Heart left ventricle (tissue), 16 donors: ENCODE data around the gene KCNMA1. TPM values are rescaled to one million over a fixed set of nuclear protein-coding genes. Genes with fewer than 3 reads are reported as not detected.
A peak's percentile ranks its signal among the peaks of the same experiment; 100 is the strongest.

Experiments used
- ATAC-seq, 4 donors: fragments of 200-7000 bp; cut with Tn5 transposase; one replicate each; pipeline ENCODE4 v1.9.1; 2020 to 2022; ENCODE audit warnings: moderate library complexity in 4 of 4, mild to moderate bottlenecking in 3 of 4, moderate number of reproducible peaks in 1 of 4
- DNase-seq, 5 donors: peaks; one replicate each; pipeline ENCODE4 v3.0.0-alpha.2; 2020
- H3K27ac ChIP-seq, 12 donors: fragments of 200-600 bp; sonication (generic) in 4 of 12; one replicate each; pipeline versions ENCODE4 v1.5.0 to v1.8.0; 2016 to 2022; ENCODE audit warnings: mild to moderate bottlenecking in 2 of 12
- H3K27me3 ChIP-seq, 9 donors: fragments of 200-600 bp; sonication (generic) in 2 of 9; one replicate each; pipeline versions ENCODE4 v1.5.1 to v1.8.0; 2016 to 2022; ENCODE audit warnings: mild to moderate bottlenecking in 3 of 9
- H3K36me3 ChIP-seq, 9 donors: fragments of 200-600 bp; sonication (generic) in 2 of 9; one replicate each; pipeline versions ENCODE4 v1.5.0 to v1.8.0; 2018 to 2022; ENCODE audit warnings: mild to moderate bottlenecking in 2 of 9
- H3K4me1 ChIP-seq, 12 donors: fragments of 200-600 bp; sonication (generic) in 4 of 12; one replicate each; pipeline versions ENCODE4 v1.5.0 to v1.8.0; 2016 to 2022; ENCODE audit warnings: mild to moderate bottlenecking in 3 of 12
- H3K4me3 ChIP-seq, 12 donors: fragments of 200-600 bp; sonication (generic) in 4 of 12; one replicate each; pipeline versions ENCODE4 v1.5.0 to v1.8.0; 2017 to 2022; ENCODE audit warnings: mild to moderate bottlenecking in 9 of 12, moderate library complexity in 4 of 12
- H3K9me3 ChIP-seq, 12 donors: fragments of 200-600 bp; sonication (generic) in 4 of 12; one replicate each; pipeline versions ENCODE4 v1.5.0 to v1.8.0; 2016 to 2022; ENCODE audit warnings: mild to moderate bottlenecking in 1 of 12
- POLR2A ChIP-seq, 2 donors: fragments of 450-650 bp; IDR thresholded peaks; one replicate each; pipeline ENCODE4 v1.6.1; 2017; ENCODE audit warnings: antibody characterized with exemption in 2 of 2, mild to moderate bottlenecking in 2 of 2, moderate library complexity in 2 of 2
- WGBS, 4 donors: extraction: QIAGEN DNeasy Blood & Tissue Kit in 2 of 4; methylation state at CpG; one replicate each; pipeline versions ENCODE4 v1.1.5 to v1.1.7; 2013 to 2018; 5-methylcytosine and 5-hydroxymethylcytosine counted together
- intact Hi-C, 10 donors: fragments of 100-400 bp; cut with DNase I; formaldehyde crosslinking; loops; one replicate each; pipeline versions ENCODE4 v1.11.1 to v1.14.2; 2022
- polyA plus RNA-seq, 2 donors: library from polyadenylated mRNA; stranded (reverse); fragments of 200-250 nt; gene quantifications; one replicate each; pipeline ENCODE4 v1.2.3, GENCODE V29; 2013
- total RNA-seq, 9 donors: library from RNA; depleted of rRNA in 2 of 9; stranded (reverse); fragments of >200 nt in 2 of 9; fragmentation: NEBNext Ultra II Directional in 3 of 9; extraction: Animal tissue kit (Norgen Biotek cat#: 25700) in 3 of 9; gene quantifications; one replicate each; pipeline versions ENCODE4 v1.1.0 to v1.2.4, GENCODE V29; 2016 to 2023
- TF ChIP-seq, protein P1 (sequence below), 12 donors: fragments of 200-600 bp; sonication (generic) in 4 of 12; IDR thresholded peaks; one replicate each; pipeline versions ENCODE4 v1.5.0 to v1.8.0; 2018 to 2022; ENCODE audit warnings: antibody characterized with exemption in 12 of 12, mild to moderate bottlenecking in 5 of 12
- donor health status: ischemic (EF 13 %, LVEDD 7.1; RV severe dilation, severe dysfunction).
- donor health status: healthy with polysubstance abuse.
- donor health status: DM: no; HTN: yes; CAD: no.
- donor health status: DM: no; HTN: no; CAD: no.
- donor health status: ischemic (EF 25% LVEDD 6.9; RV normal size, moderate dysfunction).
- donor health status: ischemic (EF 25% LVEDD 5.7; RV mildly dilated, moderate dysfunction).
- donor health status: healthy.
- donor health status: DM: yes; HTN: yes; CAD: no.
- donor health status: ischemic (EF 35%, LVEDD 5.7; RV mildly dilated, moderate dysfunction).
- donor health status: nonischemic (EF 11% LVEDD 7.7; RV severe dilation, severe dysfunction).
- donor health status: DM: yes; HTN: yes; CAD: no.
- donor health status: PGD.
- donor health status: ischemic (EF 29% LVEDD 5.4; RV normal size, mild dysfunction).
- donor health status: nonischemic (EF 23%, LVEDD 6.1; RV moderate dilation, normal function).

Gene KCNMA1
- total and polyA plus RNA-seq, 11 donors = 0.39 to 8.7 (median 1.7) TPM

DNA sequence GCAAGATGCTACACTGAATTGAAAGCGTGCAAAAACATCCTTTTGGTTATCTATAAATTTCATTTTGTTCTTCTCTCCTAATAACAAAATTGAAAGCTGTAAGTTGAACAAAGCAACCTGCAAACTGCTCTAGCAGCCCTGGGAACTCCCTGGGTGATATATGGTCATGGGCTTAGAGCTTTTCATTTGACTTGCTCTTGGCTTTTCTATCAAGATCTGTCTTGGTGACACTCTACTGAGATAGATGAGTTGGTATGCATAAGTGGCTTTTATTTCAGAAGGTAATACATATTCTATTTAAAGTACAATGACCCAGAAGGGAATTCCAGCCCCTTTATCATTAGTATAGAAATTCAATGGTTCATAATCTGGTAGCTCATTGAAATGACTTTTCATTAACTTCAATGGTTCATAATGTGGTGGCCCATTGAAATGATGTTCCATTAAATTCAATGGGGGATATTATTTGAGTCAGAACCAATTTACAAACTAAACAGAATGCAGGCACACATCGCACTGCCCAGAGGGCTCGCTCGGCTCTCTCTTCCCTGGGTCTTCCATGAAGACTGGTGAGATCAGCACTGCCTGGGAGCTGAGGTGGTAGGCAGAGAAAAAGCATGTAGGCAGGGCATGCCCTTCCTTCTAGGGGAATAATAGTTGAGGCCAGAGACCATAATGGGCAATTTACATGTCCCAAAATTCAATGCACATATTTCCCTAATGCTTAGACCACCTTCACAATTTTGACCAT lies 10.1 kb upstream of the KCNMA1 start:
- TF ChIP-seq, protein P1, sequence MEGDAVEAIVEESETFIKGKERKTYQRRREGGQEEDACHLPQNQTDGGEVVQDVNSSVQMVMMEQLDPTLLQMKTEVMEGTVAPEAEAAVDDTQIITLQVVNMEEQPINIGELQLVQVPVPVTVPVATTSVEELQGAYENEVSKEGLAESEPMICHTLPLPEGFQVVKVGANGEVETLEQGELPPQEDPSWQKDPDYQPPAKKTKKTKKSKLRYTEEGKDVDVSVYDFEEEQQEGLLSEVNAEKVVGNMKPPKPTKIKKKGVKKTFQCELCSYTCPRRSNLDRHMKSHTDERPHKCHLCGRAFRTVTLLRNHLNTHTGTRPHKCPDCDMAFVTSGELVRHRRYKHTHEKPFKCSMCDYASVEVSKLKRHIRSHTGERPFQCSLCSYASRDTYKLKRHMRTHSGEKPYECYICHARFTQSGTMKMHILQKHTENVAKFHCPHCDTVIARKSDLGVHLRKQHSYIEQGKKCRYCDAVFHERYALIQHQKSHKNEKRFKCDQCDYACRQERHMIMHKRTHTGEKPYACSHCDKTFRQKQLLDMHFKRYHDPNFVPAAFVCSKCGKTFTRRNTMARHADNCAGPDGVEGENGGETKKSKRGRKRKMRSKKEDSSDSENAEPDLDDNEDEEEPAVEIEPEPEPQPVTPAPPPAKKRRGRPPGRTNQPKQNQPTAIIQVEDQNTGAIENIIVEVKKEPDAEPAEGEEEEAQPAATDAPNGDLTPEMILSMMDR (IDR thresholded peaks at IDR 0.05) = no peak
- no peak for TF ChIP-seq POLR2A (IDR thresholded peaks at IDR 0.05)
- Histone ChIP-seq H3K4me1 (no peaks in the 10 kb centered on the region), H3K4me3 (no peak overlapping the region), H3K27ac (no peak overlapping the region), H3K27me3 (peaks cover 0 to 29% (median 6%) of the 10 kb centered on the region in 9 donors), H3K9me3 (peaks cover 0 to 2% (median 0%) of the 10 kb centered on the region in 12 donors), H3K36me3 (no peaks in the 10 kb centered on the region)
- WGBS, 4 donors = 90 to 94% (median 92%) methylated on average over 4 of the region's 4 CpGs
- ATAC-seq = no peak
- DNase-seq = no peak
- intact Hi-C loops = loop anchor here in 1 of 10 donors (10.0 kb wide), 1 partner anchor 153 kb away; no protein-coding TSS in a partner anchor

DNA sequence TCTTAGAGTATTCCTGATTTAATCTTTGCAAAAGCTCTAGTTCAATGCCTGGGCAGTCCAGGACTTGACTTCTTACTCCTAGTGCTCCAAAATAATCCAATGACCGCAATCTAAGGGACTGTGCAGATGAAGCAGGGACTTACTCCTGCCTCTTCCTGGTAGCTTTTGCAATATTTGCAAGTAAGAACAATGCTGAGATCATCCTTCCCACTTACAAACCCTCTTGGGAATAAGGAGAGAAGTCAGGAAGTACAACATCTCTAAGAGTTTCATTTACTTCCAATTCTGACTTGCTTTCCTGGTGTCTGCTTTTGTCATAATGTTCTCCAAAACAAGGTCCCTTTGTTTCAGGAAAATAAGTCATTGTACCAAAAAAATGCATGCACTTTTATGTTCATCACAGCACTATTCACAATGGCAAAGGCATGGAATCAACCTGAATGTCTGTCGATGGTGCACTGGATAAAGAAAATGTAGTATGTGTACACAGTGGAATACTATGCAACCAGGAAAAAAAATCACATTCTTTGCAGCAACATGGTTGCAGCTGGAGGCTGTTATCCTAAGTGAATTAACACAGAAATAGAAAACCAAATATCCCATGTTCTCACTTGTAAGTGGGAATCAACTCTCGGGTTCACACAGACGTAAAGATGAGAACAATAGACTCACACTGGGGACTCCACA lies 7.1 kb upstream of the KCNMA1 start:
- WGBS, 4 donors = 88 to 94% (median 91%) methylated on average over 4 of the region's 4 CpGs
- Histone ChIP-seq H3K4me1 (peaks cover 0 to 3% (median 0%) of the 10 kb centered on the region in 12 donors), H3K9me3 (no peaks in the 10 kb centered on the region), H3K27ac (no peak overlapping the region), H3K36me3 (no peaks in the 10 kb centered on the region), H3K27me3 (peaks cover 4 to 43% (median 17%) of the 10 kb centered on the region in 9 donors), H3K4me3 (no peak overlapping the region)
- TF ChIP-seq, protein P1 (IDR thresholded peaks at IDR 0.05) = no peak
- TF ChIP-seq POLR2A (IDR thresholded peaks at IDR 0.05) = no peak
- DNase-seq = no peak
- ATAC-seq = no peak
- intact Hi-C loops = loop anchor here in 9 of 10 donors (1.0 to 10.0 kb wide), 7 partner anchors 147 to 472 kb away; no protein-coding TSS in a partner anchor

DNA sequence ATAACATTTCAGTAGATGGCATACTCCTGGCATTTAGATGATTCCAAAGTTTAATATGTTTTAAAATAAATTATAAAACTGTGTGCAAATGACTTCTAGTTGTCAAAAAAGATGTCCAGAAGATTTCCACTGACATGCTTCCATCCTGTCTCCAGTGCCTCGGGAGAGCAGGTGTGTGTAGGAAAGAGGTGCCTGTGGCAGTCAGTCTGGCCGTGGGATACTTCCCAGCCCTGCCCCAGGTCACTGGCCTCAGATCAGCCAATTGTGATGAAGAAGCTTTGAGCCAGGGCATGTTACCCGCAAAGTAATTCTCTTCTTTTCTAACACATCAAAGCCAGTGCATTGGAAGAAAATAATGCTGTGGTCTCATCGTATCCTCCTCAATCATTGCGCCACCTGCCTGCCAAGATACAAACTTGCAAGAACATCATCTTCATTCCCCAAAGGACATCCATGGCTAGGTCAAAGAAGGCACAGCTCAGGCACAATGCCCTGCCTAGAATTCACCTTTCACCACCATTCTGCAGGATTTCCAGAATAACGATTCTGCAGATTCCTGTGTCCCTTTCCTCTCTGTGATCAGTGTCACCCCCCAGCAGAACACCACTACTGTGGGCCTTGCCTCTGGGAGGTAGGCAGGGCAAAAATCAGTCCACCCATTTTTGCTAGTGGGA lies 6.3 kb upstream of the KCNMA1 start:
- WGBS, 4 donors = 30 to 40% (median 34%) methylated on average over 6 of the region's 6 CpGs
- H3K4me3 ChIP-seq = no peak overlapping the region
- intact Hi-C loops = loop anchor here in 9 of 10 donors (1.0 to 10.0 kb wide), 9 partner anchors 147 to 477 kb away; no protein-coding TSS in a partner anchor
- H3K9me3 ChIP-seq = no peaks in the 10 kb centered on the region
- TF ChIP-seq, protein P1 (IDR thresholded peaks at IDR 0.05) = peak in 11 of 12 donors; percentile 7 to 54 (median 37)
- TF ChIP-seq POLR2A (IDR thresholded peaks at IDR 0.05) = no peak
- DNase-seq = no peak
- H3K27me3 ChIP-seq = peaks cover 9 to 47% (median 25%) of the 10 kb centered on the region in 9 donors
- H3K36me3 ChIP-seq = no peaks in the 10 kb centered on the region
- H3K4me1 ChIP-seq = peaks cover 0 to 3% (median 0%) of the 10 kb centered on the region in 12 donors
- no peak overlapping the region for H3K27ac ChIP-seq
- peak in 1 of 4 donors; percentile 45 for ATAC-seq
